Left colon (tissue), 2 donors: Measurements from ENCODE around the gene KRT13. TPM values are rescaled to one million over a fixed set of nuclear protein-coding genes. Genes with fewer than 3 reads are reported as not detected.

Experiments
- ATAC-seq: fragments of 200-7000 bp; cut with Tn5 transposase; one replicate; pipeline ENCODE4 v1.9.1; 2020; ENCODE audit warnings: mild to moderate bottlenecking, moderate library complexity
- DNase-seq, 2 donors: peaks; one replicate each; pipeline ENCODE4 v3.0.0-alpha.2; 2020
- intact Hi-C, 2 donors: fragments of 100-400 bp; cut with DNase I in 1 of 2; cut with micrococcal nuclease in 1 of 2; formaldehyde crosslinking; loops; one replicate each; pipeline versions ENCODE4 v1.11.2 to v1.14.0; 2022; cut with DNase I, micrococcal nuclease
- total RNA-seq, 2 donors: library from RNA; stranded (reverse); fragmentation: NEBNext Ultra II Directional; extraction: Animal tissue kit (Norgen Biotek cat#: 25700); gene quantifications; one replicate each; pipeline ENCODE4 v1.2.1, GENCODE V29; 2021
- donor health status: DM: no; HTN: no; CAD: no.
- donor health status: DM: yes; HTN: yes; CAD: no.

KRT13 gene
- total RNA-seq, 2 donors from 2014 or later, result 0.82 TPM; not detected in 1

DNA sequence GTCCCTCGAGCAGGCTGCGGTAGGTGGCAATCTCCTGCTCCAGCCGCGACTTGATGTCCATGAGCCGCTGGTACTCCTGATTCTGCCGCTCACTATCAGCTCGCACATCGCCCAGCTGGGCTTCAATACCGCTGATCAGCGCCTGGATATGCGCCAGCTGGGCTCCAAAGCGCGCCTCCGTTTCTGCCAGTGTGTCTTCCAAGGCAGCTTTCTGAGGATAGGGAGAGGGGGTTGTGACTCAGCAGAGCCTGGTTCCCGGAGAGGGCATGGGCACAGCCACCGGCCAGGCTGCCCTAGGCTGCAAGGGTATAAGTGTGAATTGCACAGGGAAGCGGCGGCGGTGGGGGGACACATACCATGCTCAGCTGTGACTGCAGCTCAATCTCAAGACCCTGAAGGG is 18.4 kb upstream of the KRT13 start:
- ATAC-seq (no peak), DNase-seq (peak in 1 of 2 donors; percentile 47)
- intact Hi-C loops, result no loop called here

DNA sequence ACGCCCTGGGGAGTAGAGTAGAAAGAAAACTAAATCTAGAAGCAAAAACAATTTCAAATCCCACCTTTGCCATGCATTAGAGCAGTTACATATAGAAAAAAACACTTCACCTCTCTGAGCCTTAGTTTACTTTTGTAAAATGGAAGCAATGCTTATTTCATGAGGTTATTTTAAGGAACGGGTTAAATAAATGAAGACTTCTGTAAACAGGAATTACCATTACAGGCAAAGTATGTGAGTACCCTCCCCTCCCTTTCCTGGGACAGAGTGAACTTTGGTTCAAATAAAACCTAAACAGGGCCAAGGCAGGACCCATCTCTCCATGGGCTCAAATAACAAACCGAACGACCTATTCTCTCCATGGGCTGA is 17.8 kb upstream of the KRT13 start:
- ATAC-seq, result no peak
- DNase-seq, result no peak
- intact Hi-C loops, result no loop called here

DNA sequence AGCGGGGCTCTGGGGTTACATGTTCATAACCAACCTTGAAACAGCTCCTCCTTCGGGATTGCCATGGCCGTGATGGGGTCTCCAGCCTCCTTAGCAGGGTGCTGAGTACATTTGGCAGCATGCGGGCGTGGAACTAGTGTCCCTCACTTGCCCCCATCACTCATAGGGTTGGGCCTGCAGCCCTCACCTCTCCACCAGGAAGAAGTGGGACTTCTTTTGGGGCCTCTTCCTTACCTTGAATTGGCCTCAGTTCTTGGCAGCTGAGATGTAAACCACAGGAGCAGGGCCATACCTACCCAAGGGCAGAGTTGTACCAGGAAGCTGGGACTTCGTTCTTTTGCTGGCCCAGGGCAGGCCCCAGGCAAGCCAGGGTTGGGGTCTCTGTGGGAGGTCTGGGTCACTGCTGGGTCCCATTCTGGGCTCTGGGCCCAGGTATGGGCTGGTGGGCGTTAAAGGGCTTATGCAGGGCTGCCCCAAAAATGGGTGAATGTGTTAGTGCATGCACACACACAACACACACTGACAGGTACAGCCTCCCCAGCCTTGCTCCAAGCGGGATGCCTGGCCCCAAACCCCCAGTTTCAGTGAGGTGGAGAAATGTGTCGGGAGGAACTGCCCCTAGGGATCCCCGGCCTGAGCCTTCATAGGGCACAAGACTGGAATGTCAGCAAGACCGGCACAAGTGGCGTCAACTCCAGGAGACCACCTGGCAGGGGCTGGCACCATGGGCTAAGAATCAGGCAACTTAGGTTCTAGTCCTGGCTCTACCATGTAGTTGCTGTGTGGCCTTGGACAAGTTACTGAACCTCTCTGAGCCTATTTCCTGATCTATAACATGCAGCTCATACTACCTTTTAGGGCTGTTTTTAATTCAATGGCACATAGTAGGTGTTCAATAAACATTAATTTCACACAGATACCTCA is 17.2 kb upstream of the KRT13 start:
- intact Hi-C loops, result no loop called here
- peak; percentile 39 for ATAC-seq
- peak in 1 of 2 donors; percentile 61 for DNase-seq

DNA sequence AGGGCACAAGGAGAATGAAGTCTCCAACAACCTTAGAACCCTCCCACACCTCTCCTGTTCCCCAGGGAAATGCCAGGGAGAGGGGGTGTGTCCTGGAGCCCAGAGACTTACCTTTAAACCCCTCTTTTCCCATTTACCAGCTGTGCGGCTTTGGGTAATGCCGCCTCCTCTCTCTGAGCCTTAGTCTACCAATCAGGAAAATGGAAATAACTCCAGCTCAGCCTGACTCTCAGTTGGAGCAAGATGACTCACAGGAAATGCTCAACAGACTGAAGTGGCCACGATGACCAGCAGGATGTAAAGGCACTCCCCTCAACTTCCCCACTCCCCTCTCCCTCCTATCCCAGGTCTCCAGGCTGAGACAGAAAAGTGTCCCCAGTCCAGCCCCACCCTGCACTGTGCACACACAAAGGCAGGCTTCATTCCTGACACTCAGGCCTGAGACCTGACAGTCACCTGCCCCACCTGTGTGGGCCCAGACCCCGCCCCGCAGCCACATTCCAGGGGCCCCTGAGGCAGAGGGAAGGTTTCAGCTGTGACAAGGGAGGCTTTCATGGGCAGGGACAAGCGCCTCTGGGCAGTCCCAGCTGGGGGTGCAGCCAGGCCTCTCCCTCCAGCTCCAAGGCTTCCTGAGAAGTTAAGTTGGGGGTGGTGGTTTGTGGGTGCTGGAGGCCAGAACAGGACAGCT is 16.3 kb upstream of the KRT13 start:
- ATAC-seq (peak; percentile 65), DNase-seq (peak; percentile 75 to 93)
- intact Hi-C loops, result no loop called here

- peak; percentile 72 to 80 for DNase-seq
- peak; percentile 55 for ATAC-seq
- intact Hi-C loops, result no loop called here
These were observed 15.6 kb upstream of the KRT13 start for GRCh38 chr17:41520821-41521521.

DNA sequence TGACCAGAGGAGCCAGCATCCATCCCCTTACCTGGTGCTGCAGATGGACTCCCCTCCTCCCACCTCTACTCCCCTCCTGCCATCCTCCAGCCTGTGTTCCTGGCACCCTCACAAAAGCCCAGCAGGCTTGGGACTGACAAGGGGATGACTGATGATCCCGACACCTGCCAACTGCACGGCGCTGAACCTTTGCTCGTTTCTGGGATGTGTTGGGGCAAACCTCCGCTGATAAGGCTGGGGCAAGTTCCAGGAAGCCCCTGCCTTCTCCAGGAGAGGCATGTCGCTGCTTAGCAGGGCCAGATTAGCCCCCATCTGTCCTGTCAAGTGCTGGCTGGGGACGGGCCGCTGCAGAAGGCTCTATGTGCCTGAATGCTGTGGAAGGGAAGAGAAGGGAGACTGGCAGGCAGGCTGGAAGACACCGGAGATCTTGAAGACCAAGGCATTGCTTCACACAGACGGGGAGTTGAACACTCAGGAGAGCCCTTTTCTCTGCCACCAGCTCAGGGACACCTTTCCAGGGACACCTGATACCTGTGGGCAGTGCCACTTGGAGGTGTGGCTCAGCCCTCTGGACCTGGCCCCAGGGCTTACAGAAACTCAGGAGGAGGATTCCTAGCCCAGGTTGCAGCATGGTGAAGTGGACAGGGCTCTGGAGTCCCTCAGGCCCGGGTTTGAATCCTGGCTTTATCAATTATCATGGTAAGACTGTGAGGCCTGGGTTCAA is 14.3 kb upstream of the KRT13 start:
- intact Hi-C loops, result no loop called here
- peak; percentile 11 for ATAC-seq
- peak in 1 of 2 donors; percentile 59 for DNase-seq

DNA sequence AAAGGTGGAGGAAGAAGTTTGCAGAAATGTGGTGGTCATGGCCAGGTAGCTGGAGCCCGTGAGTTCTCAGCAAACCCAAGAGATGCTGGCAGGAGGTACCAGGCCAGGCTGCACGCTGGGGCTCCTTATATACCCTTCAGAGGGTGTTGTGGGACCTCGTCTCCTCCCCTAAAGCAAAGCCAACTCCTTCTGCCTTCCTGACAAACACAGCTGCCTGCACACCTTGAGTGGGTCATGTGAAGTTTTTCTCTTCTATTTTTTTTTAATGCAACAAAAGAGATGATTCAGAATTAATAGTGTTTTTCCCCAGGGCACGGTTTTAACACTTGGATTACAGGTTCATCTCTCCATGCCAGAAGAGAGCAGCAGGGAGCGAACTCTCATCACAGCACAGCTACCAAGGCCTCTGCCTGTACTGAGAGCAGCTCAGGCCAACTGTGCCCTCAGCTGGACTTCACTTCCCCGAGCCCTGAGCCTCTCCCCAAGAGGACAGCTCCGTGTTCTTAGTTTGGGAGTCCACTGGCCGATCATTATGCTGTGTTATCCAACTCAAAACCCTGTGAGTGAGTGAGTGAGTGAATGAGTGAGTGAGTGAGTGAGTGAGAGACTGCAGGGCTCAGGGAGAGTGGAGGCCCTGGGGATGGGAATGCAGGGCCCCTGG is 13.5 kb upstream of the KRT13 start, which contains the start of gene KRT15:
Gene KRT15 (minus strand): TSS at position 102 of the 661 bp plus-strand sequence. CDS start 63 bp downstream, at position 39.
- intact Hi-C loops, result no loop called here
- ATAC-seq, result no peak
- no peak for DNase-seq

DNA sequence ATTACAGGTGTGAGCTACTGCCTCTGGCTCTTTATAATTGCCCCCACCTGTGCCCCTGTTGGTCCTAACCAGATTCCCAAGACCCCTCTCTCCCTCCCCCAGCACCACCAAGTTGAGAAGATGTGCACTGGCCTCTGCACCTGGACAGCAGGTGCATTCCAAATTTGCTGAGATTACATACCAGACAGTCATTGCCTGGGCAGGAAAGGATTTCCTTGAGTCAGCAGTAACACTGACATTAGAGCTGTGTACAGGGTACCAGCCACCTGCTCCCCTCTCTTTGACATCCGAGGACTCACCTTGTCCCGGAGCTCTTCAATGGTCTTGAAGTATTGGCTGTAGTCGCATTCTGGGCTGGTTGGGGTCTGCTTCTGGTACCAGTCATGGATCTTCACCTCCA is 12.6 kb upstream of the KRT13 start:
- intact Hi-C loops, result no loop called here
- no peak for ATAC-seq

DNA sequence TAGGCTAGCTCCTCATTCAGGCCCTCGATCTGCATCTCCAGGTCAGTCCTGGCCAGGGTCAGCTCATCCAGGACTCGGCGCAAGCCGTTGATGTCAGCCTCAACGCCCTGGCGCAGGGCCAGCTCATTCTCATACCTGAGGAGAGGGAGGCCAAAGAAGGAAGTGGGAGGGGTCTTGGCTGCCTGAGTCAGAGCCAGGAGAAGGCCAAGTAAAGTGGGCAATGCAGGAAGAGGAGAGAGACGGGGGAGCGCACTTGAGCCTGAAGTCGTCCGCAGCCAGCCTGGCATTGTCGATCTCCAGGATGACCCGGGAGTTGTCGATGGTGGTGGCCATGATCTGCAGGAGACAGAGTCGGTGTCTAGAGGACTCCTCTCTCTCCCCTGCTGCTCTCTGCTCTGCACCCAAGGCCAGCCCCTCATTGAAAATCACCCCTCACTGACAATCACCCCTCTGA is 11.4 kb upstream of the KRT13 start:
- ATAC-seq (no peak), DNase-seq (no peak)
- intact Hi-C loops, result no loop called here

More for the DNA sequence above, 12.6 kb upstream of the KRT13 start:
- no peak for DNase-seq

DNA sequence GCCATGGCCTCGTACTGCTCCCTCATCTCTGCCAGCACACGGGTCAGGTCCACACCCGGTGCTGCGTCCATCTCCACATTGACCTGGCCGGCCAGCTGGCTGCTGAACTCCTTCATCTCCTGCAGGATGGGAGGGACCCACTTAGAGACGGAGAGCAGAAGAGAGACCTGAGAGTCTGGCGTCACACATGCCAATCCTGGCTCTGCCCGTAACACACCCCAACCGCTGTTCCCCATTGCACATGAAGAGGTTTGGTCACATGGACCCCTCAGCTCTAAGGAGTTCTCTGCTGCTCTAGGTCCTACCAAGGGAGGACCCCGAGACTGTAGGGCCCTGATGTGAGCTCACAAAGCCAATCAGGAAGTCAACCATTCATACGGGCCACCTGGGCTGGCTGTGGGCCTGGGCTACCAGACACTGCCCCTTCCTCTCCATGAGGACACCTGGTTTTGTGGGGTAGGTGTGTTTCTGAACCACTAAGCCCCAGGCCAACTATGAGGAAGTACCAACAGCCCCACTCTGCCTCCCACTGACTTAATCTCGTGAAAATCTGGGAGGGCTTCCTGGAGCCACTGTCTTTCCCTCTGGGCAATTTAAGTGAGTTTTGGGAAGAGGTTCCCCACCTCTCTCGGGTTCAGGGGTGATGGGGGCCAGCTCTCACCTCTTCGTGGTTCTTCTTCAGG is 10.9 kb upstream of the KRT13 start:
- no peak for DNase-seq
- intact Hi-C loops, result no loop called here
- no peak for ATAC-seq

DNA sequence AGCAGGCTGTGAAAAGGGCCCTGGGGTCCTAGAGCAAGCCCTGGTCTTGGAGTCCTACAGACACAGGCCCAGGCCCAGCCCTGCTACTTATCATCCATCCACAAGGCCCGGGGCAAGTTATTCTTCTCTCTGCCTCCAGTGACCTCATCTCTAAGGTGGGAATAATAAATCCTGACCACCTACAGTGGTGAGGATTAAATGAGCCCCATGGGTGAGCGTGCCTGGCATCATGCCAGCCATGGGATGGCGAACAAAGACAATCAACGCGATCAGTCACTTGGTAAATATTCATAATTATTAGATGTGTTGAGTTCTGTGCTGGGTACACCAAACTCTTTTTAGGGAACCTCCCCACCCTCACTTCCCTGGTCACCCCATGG is 7.7 kb upstream of the KRT13 start:
- DNase-seq (no peak), ATAC-seq (no peak)
- intact Hi-C loops, result no loop called here

- intact Hi-C loops, result no loop called here
- ATAC-seq, result no peak
- DNase-seq, result no peak
These were observed 7.2 kb upstream of the KRT13 start for GRCh38 chr17:41512546-41513167.

GRCh38 chr17:41511716-41512115 is 6.3 kb upstream of the KRT13 start:
- intact Hi-C loops, result no loop called here
- no peak for DNase-seq
- no peak for ATAC-seq

GRCh38 chr17:41511116-41511515 is 5.7 kb upstream of the KRT13 start:
- DNase-seq (peak; percentile 67 to 86), ATAC-seq (peak; percentile 93)

DNA sequence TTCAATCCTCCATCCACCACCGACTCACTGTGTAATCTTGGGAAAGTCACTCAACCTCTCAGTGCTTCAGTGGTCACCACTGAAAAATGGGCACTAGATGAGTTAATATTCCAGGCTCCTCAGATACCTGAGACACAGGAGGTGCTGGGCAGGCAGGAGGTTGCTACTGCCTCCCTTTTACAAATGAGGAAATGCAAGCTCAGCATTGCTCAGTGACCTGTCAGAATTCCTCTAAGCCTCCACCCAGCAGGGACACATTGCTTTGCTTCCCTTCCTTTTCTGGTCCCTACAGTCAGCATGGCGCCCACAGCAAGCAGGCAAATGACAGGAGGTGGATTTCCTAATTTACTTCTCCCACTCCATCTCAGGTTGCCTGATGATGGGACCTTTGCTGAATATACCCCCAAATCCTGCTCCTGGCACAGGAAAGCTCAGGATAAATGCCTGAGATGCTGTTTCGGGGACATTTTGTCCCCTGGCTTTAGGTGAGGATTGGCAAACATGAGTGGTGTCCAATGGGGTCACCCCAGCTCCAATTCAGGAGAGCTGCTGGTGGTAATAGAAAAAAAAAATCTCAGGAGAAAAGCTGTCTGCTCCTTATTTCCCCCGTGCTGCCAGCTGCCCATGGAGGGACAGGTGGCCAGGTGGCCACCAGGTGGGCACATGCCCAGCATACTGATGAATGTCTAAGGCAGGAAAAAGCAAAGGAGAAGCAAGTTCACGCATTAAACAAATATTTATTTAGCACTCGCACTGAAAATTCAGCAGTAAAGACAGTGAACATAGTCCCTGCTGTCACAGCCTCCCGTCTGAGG is 5.0 kb upstream of the KRT13 start:
- intact Hi-C loops, result no loop called here
- ATAC-seq (peak; percentile 74), DNase-seq (no peak)

More at GRCh38 chr17:41511116-41511515, 5.7 kb upstream of the KRT13 start:
- intact Hi-C loops, result no loop called here

DNA sequence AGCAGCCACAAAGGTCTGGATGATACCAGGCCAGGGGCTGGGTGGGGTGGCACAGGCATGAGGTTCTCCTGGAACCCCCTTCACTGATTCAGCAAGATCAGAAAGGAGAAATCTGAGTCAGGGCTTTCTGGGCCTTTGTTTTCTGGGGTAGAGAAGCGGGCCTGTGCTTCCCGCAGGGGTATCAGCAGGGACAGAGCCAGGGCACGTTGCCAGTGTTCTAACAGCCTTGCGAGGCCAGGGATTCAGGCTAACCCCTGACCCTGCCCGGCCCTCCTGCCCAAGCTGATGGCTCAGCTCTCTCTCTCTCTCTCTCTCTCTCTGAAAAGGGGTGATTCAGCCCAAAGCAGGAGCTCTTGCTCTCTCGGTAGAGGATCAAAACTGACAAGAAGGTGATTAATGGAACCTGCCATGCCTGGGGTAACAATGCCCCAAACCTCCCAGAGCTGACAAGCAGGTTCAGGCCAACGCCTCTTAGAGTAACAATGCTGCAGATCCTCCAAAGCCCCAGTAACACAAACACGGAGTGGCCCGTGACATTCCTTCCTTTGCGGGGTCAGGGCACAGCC is 2.0 kb upstream of the KRT13 start:
- no peak for DNase-seq
- intact Hi-C loops, result no loop called here
- ATAC-seq, result no peak
